RKO (cell line): ENCODE measurements around the gene HIF1A.
"Not testable (repeated sequence)": the region's sequence is repeated elsewhere in the genome, so short reads cannot be mapped to it uniquely, and the experiment has no call there.

Source experiments
- DNase-seq: peaks from one replicate; pipeline ENCODE4 v3.0.0-alpha.2; 2016; ENCODE audit warnings: low spot score

HIF1A gene

GRCh38 chr14:61749264-61749663, 54.0 kb downstream of the HIF1A start:
- DNase-seq = peak; percentile 54

- peak; percentile 40 for DNase-seq
These were observed 54.6 kb downstream of the HIF1A start for GRCh38 chr14:61749867-61750266.

GRCh38 chr14:61750708-61751474, 55.6 kb downstream of the HIF1A start:
- DNase-seq = peak; percentile 90

GRCh38 chr14:61751475-61751989, 56.2 kb downstream of the HIF1A start:
- DNase-seq = no peak

GRCh38 chr14:61752626-61753025, 57.3 kb downstream of the HIF1A start:
- no peak for DNase-seq

- DNase-seq = no peak
These were observed 58.3 kb downstream of the HIF1A start for GRCh38 chr14:61753631-61754030.

GRCh38 chr14:61754627-61755381, 59.5 kb downstream of the HIF1A start:
- DNase-seq = peak; percentile 28

GRCh38 chr14:61755382-61755742, 60.0 kb downstream of the HIF1A start:
- DNase-seq = not testable (repeated sequence)

GRCh38 chr14:61756135-61756534, 60.8 kb downstream of the HIF1A start:
- DNase-seq = no peak

- DNase-seq = no peak
These were observed 64.6 kb downstream of the HIF1A start for GRCh38 chr14:61759878-61760277.

- DNase-seq = peak; percentile 19
These were observed 66.2 kb downstream of the HIF1A start for GRCh38 chr14:61761557-61761956.

- peak; percentile 98 for DNase-seq
These were observed 66.9 kb downstream of the HIF1A start, which contains the start of gene SNAPC1 for GRCh38 chr14:61761959-61762786. Gene SNAPC1, plus strand, starts transcription at chr14:61762420. Its CDS starts 41 bp downstream, at chr14:61762461.

GRCh38 chr14:61764342-61765122, 69.2 kb downstream of the HIF1A start:
- no peak for DNase-seq

- DNase-seq = no peak
These were observed 70.1 kb downstream of the HIF1A start for GRCh38 chr14:61765225-61765943.

GRCh38 chr14:61766151-61766550, 70.8 kb downstream of the HIF1A start:
- no peak for DNase-seq

GRCh38 chr14:61768240-61768639, 72.9 kb downstream of the HIF1A start:
- no peak for DNase-seq

GRCh38 chr14:61769893-61770292, 74.6 kb downstream of the HIF1A start:
- DNase-seq = no peak

- no peak for DNase-seq
These were observed 79.5 kb downstream of the HIF1A start for GRCh38 chr14:61774861-61775260.

GRCh38 chr14:61780125-61780524, 84.8 kb downstream of the HIF1A start:
- DNase-seq = no peak

GRCh38 chr14:61797309-61797708, 102.0 kb downstream of the HIF1A start:
- no peak for DNase-seq
